Transverse colon (tissue), 4 donors: ENCODE measurements around the gene AP1S1.

Source experiments
- POLR2AphosphoS5 ChIP-seq, 3 donors: sonication (generic); formaldehyde crosslinking; IDR thresholded peaks; one replicate each; pipeline ENCODE4 v1.6.1; 2016; ENCODE audit warnings: antibody characterized with exemption in 3 of 3
- TF ChIP-seq, protein P1 (sequence below), 5 experiments: fragments of 200-600 bp in 3 of 5; fragments of 450-650 bp in 2 of 5; sonication (generic) in 3 of 5; IDR thresholded peaks; 1 replicate in 2 of 5; 2 replicates in 3 of 5; pipeline ENCODE4 v1.5.1; 2016 to 2017; ENCODE audit warnings: antibody characterized with exemption in 5 of 5, inconsistent platforms in 3 of 5, mild to moderate bottlenecking in 2 of 5, moderate library complexity in 1 of 5

DNA sequence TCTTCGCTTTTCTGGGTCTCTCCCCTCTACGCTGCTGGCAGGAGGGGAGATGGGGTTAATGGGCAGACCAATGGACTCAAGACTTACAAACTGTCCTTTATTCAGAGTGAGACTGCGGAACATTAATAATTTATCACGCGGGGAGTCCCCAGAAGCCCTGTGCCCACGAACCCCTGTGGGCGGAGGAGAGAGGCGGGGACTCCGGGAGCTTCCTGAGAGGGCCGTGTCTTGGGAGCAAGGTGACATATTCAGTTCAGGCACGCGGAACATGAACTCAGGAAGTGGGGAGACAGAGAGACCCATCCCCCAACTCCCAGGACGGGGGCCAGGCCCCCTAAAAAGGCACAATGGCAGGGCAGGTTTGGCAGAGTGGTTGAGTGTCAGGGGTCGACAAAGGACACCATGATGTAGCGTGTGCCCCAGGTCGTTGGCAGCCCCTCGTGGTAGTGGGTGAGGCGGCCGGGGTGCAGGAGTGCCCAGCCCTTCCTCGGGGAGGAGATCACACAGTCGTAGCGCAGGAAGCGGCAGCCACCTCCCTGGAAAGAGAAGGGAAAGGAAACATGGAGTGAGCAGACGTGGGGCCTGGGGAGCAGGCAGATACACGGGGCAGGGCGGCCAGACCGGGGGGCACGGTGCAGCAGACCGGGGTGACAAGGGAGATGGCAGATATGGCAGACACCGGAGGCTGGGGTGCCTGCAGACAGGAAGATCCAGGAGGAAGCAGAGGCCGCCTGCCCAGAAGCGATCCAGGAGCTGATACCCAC is 51.8 kb downstream of the AP1S1 start:
- TF ChIP-seq, protein P1, sequence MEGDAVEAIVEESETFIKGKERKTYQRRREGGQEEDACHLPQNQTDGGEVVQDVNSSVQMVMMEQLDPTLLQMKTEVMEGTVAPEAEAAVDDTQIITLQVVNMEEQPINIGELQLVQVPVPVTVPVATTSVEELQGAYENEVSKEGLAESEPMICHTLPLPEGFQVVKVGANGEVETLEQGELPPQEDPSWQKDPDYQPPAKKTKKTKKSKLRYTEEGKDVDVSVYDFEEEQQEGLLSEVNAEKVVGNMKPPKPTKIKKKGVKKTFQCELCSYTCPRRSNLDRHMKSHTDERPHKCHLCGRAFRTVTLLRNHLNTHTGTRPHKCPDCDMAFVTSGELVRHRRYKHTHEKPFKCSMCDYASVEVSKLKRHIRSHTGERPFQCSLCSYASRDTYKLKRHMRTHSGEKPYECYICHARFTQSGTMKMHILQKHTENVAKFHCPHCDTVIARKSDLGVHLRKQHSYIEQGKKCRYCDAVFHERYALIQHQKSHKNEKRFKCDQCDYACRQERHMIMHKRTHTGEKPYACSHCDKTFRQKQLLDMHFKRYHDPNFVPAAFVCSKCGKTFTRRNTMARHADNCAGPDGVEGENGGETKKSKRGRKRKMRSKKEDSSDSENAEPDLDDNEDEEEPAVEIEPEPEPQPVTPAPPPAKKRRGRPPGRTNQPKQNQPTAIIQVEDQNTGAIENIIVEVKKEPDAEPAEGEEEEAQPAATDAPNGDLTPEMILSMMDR (IDR thresholded peaks at IDR 0.05) = no peak
- no peak for TF ChIP-seq POLR2AphosphoS5 (IDR thresholded peaks at IDR 0.05)
